Endothelial cell of umbilical vein (primary cell): ENCODE data around the gene MAP2K5. TPM values are rescaled to one million over a fixed set of nuclear protein-coding genes. Genes with fewer than 3 reads are reported as not detected.

Experiments
- BruUV-seq: library from RNA; stranded (reverse); fragments of 400-500 nt; replicated peaks from 2 replicates; lab custom pipeline; 2021; lab: Mats Ljungman, UMichigan
- CTCF ChIA-PET: fragments of 300-600, 350-600 bp; sonication (Branson Sonifier 250); formaldehyde crosslinking; loops from one replicate; lab custom pipeline; 2021; ENCODE audit warnings: antibody characterized with exemption, inconsistent platforms; lab: Charles Lee
- POLR2A ChIA-PET: fragments of 300-600, 350-600 bp; sonication (Branson Sonifier 250); formaldehyde crosslinking; loops from one replicate; lab custom pipeline; 2021; ENCODE audit warnings: antibody characterized with exemption, inconsistent platforms; lab: Charles Lee
- DNase-seq: peaks from one replicate; pipeline ENCODE4 v3.0.0-alpha.2; 2011; ENCODE audit warnings: low read depth, low spot score
- FAIRE-seq: peaks from 2 replicates; lab custom pipeline; 2011; peaks lifted over from hg19 to GRCh38; lab: Jason Lieb, UNC
- H2AFZ ChIP-seq: 2 replicates; pipeline ENCODE4 v1.6.0; 2012; ENCODE audit warnings: low read depth, low read length, control low read depth, inconsistent platforms
- H3K27ac ChIP-seq: 2 replicates; pipeline ENCODE4 v1.5.1; 2011; ENCODE audit warnings: low read depth, mild to moderate bottlenecking, control low read depth, low read length, moderate library complexity; ENCODE audit not compliant: insufficient read depth
- H3K27me3 ChIP-seq, 2 experiments: 2 replicates each; pipeline versions ENCODE4 v1.6.0 to v1.6.1; 2011; ENCODE audit warnings: low read length in 2 of 2, mixed read lengths in 1 of 2; ENCODE audit not compliant: control insufficient read depth in 2 of 2, insufficient read depth in 2 of 2
- H3K36me3 ChIP-seq, 2 experiments: 2 replicates in 1 of 2; 3 replicates in 1 of 2; pipeline ENCODE4 v1.5.1; 2011; ENCODE audit warnings: low read length in 2 of 2, mild to moderate bottlenecking in 1 of 2, moderate library complexity in 1 of 2; ENCODE audit not compliant: control insufficient read depth in 2 of 2, insufficient read depth in 2 of 2; ENCODE audit errors: extremely low read depth in 1 of 2
- H3K4me1 ChIP-seq: 3 replicates; pipeline ENCODE4 v1.5.1; 2011; ENCODE audit warnings: mild to moderate bottlenecking, low read length; ENCODE audit not compliant: control insufficient read depth, insufficient read depth; ENCODE audit errors: extremely low read depth
- H3K4me2 ChIP-seq: 2 replicates; pipeline ENCODE4 v1.6.1; 2011; ENCODE audit warnings: low read length, control low read depth, mixed read lengths; ENCODE audit not compliant: insufficient read depth
- H3K4me3 ChIP-seq, 3 experiments: fragments of 200-600 bp in 1 of 3; sonication (generic), shearing (Covaris generic) in 1 of 3; replicated peaks in 1 of 3; 2 replicates each; pipeline ENCODE4 v1.5.1; 2011 to 2016; ENCODE audit warnings: control low read depth in 3 of 3, low read length in 3 of 3, mild to moderate bottlenecking in 2 of 3, inconsistent platforms in 1 of 3, low read depth in 1 of 3, moderate library complexity in 1 of 3; ENCODE audit not compliant: insufficient read depth in 1 of 3
- H3K79me2 ChIP-seq: 2 replicates; pipeline ENCODE4 v1.6.0; 2012; ENCODE audit warnings: low read length, inconsistent platforms; ENCODE audit not compliant: control insufficient read depth, insufficient read depth
- H3K9ac ChIP-seq: replicated peaks from 2 replicates; pipeline ENCODE3; 2011; ENCODE audit warnings: low read length, control low read depth; ENCODE audit not compliant: insufficient read depth; ENCODE audit errors: extremely low read depth
- H3K9me1 ChIP-seq: replicated peaks from 3 replicates; pipeline ENCODE4 v1.6.0; 2011; ENCODE audit warnings: mild to moderate bottlenecking, low read length; ENCODE audit not compliant: control insufficient read depth, insufficient read depth; ENCODE audit errors: extremely low read depth
- H3K9me3 ChIP-seq: replicated peaks from 2 replicates; pipeline ENCODE4 v1.5.1; 2012; ENCODE audit warnings: low read length, inconsistent platforms; ENCODE audit not compliant: control insufficient read depth, insufficient read depth
- H4K20me1 ChIP-seq: replicated peaks from 2 replicates; pipeline ENCODE3; 2011; ENCODE audit warnings: mild to moderate bottlenecking, low read length; ENCODE audit not compliant: control insufficient read depth, insufficient read depth; ENCODE audit errors: extremely low read depth
- CTCF ChIP-seq, 2 donors: IDR thresholded peaks; 1 replicate in 1 of 2; 2 replicates in 1 of 2; pipeline ENCODE4 v1.5.1; 2011; ENCODE audit warnings: low read length in 2 of 2, mild to moderate bottlenecking in 2 of 2, moderate library complexity in 2 of 2, control low read depth in 1 of 2, inconsistent platforms in 1 of 2, low read depth in 1 of 2; ENCODE audit not compliant: insufficient read depth in 1 of 2; ENCODE audit errors: extremely low read depth in 1 of 2
- EZH2 ChIP-seq: IDR thresholded peaks from 2 replicates; pipeline ENCODE4 v1.6.1; 2012; ENCODE audit warnings: borderline replicate concordance, low read depth, mild to moderate bottlenecking, moderate library complexity, low read length, inconsistent platforms; ENCODE audit not compliant: severe bottlenecking
- FOS ChIP-seq: IDR thresholded peaks from 2 replicates; pipeline ENCODE4 v1.6.1; 2011; ENCODE audit warnings: mild to moderate bottlenecking, low read length, moderate library complexity, borderline replicate concordance; ENCODE audit not compliant: insufficient read depth
- GATA2 ChIP-seq: IDR thresholded peaks from 2 replicates; pipeline ENCODE4 v1.7.0; 2011; ENCODE audit warnings: low read depth, mild to moderate bottlenecking, moderate library complexity, mixed read lengths, low read length; ENCODE audit not compliant: insufficient read length, insufficient read depth
- JUN ChIP-seq: IDR thresholded peaks from 2 replicates; pipeline ENCODE4 v1.6.1; 2011; ENCODE audit warnings: borderline replicate concordance, low read depth; ENCODE audit not compliant: insufficient read length, insufficient read depth
- MYC ChIP-seq: IDR thresholded peaks from one replicate; pipeline ENCODE4 v1.6.1; 2011; ENCODE audit warnings: mild to moderate bottlenecking, low read depth, low read length
- POLR2A ChIP-seq: IDR thresholded peaks from 2 replicates; pipeline ENCODE4 v1.6.1; 2012; ENCODE audit warnings: low read depth, mild to moderate bottlenecking, control low read depth, low read length
- dilution Hi-C: fragments of 300-500 bp; cut with MboI; formaldehyde crosslinking; loops from one replicate; pipeline ENCODE4 v1.15.0; 2019; ENCODE audit warnings: low sequenced_read_pairs; ENCODE audit not compliant: extremely low pct_ligation_motif_present
- intact Hi-C: fragments of 100-400 bp; cut with micrococcal nuclease; formaldehyde crosslinking; loops from one replicate; pipeline ENCODE4 v1.10.0; 2022
- polyA plus RNA-seq, 4 experiments: library from polyadenylated mRNA; depleted of rRNA in 3 of 4; stranded (reverse) in 3 of 4; unstranded in 1 of 4; fragments of >200 nt; gene quantifications; 2 replicates each; pipeline versions ENCODE4 v1.2.1 to v1.2.3, GENCODE V29; 2011 to 2012; ENCODE audit warnings: missing spikeins in 1 of 4
- total RNA-seq: library from RNA; stranded (reverse); gene quantifications from 2 replicates; pipeline ENCODE4 v1.2.3, GENCODE V29; 2021

MAP2K5 gene
- total and polyA plus RNA-seq, 2 donors (not counting 3 experiments of a cell fraction or from before 2014, with no cell fraction given) = 4.9 to 24.7 TPM

DNA sequence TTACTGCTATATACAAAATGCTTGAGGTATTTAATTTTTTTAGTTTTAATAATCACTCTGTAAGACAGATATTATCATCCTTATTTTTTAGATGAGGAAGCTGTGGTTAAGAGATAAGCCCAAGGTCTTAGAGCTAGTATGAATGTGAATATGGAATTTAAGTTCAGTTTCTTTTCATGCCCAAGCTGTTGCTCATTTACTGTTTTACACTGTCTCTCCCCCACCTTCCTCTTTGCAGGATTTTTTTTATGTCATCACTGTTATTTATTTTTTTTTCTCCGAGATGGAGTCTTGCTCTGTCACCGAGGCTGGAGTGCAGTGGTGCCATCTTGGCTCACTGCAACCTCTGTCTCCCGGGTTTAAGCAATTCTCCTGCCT is 22.5 kb downstream of the MAP2K5 start:
- Histone ChIP-seq H2AFZ (no peak overlapping the region), H3K4me2 (no peak overlapping the region), H3K27me3 (no peaks in the 10 kb centered on the region), H3K9me1 (no peaks in the 10 kb centered on the region), H3K4me3 (no peak overlapping the region), H3K79me2 (no peaks in the 10 kb centered on the region), H4K20me1 (no peaks in the 10 kb centered on the region), H3K9me3 (no peaks in the 10 kb centered on the region), H3K36me3 (no peaks in the 10 kb centered on the region), H3K4me1 (no peaks in the 10 kb centered on the region), H3K27ac (no peak overlapping the region), H3K9ac (no peak overlapping the region)
- no peak for TF ChIP-seq EZH2
- TF ChIP-seq GATA2 = no peak
- no peak for TF ChIP-seq CTCF (IDR thresholded peaks at IDR 0.05; ENCODE audit: extremely low read depth in 1 of 2, insufficient read depth in 1 of 2, low read depth in 1 of 2, low read length in 2 of 2)
- no peak for TF ChIP-seq POLR2A
- TF ChIP-seq JUN = no peak
- no peak for TF ChIP-seq FOS
- no peak for TF ChIP-seq MYC
- BruUV-seq = no TSS peak
- POLR2A ChIA-PET = no interaction called here
- dilution Hi-C loops = no loop called here
- intact Hi-C loops = no loop called here
- no peak for FAIRE-seq
- DNase-seq = no peak
- CTCF ChIA-PET = no interaction called here

- TF ChIP-seq CTCF (IDR thresholded peaks at IDR 0.05; ENCODE audit: extremely low read depth in 1 of 2, insufficient read depth in 1 of 2, low read depth in 1 of 2, low read length in 2 of 2) (no peak), EZH2 (no peak)
- Histone ChIP-seq H3K4me2 (no peak overlapping the region), H4K20me1 (no peaks in the 10 kb centered on the region), H3K27me3 (no peaks in the 10 kb centered on the region), H3K9me3 (no peaks in the 10 kb centered on the region), H3K9me1 (no peaks in the 10 kb centered on the region), H3K27ac (no peak overlapping the region), H3K9ac (no peak overlapping the region), H3K79me2 (no peaks in the 10 kb centered on the region), H3K4me1 (no peaks in the 10 kb centered on the region), H2AFZ (no peak overlapping the region), H3K36me3 (no peaks in the 10 kb centered on the region), H3K4me3 (no peak overlapping the region)
- DNase-seq (no peak), FAIRE-seq (no peak)
- CTCF ChIA-PET = no interaction called here
- BruUV-seq = no TSS peak
- dilution Hi-C loops = no loop called here
- intact Hi-C loops = no loop called here
- POLR2A ChIA-PET = no interaction called here
These were observed 27.2 kb downstream of the MAP2K5 start for GRCh38 chr15:67569668-67570067.
